Spleen (tissue), 11 donors: Measurements from ENCODE around the gene CYP17A1. TPM values are rescaled to one million over a fixed set of nuclear protein-coding genes. Genes with fewer than 3 reads are reported as not detected.

ENCODE experiments used
- DNase-seq: peaks from one replicate; pipeline ENCODE4 v3.0.0-alpha.2; 2020
- H3K27ac ChIP-seq, 8 donors: fragments of 200-600 bp; sonication (generic) in 7 of 8; 1 replicate in 4 of 8; 2 replicates in 4 of 8; pipeline versions ENCODE4 v1.5.0 to v1.8.0; 2016 to 2021; ENCODE audit warnings: inconsistent platforms in 4 of 8, mild to moderate bottlenecking in 4 of 8, moderate library complexity in 1 of 8
- H3K27me3 ChIP-seq, 7 donors: fragments of 200-600 bp; sonication (generic) in 6 of 7; replicated peaks in 1 of 7; 1 replicate in 4 of 7; 2 replicates in 3 of 7; pipeline versions ENCODE4 v1.5.0 to v1.8.0; 2016 to 2021; ENCODE audit warnings: inconsistent platforms in 3 of 7, mild to moderate bottlenecking in 1 of 7
- H3K36me3 ChIP-seq, 6 donors: fragments of 200-600 bp; sonication (generic) in 5 of 6; 1 replicate in 4 of 6; 2 replicates in 2 of 6; pipeline versions ENCODE4 v1.5.0 to v1.8.0; 2016 to 2021; ENCODE audit warnings: inconsistent platforms in 2 of 6
- H3K4me1 ChIP-seq, 6 donors: fragments of 200-600 bp; sonication (generic) in 5 of 6; 1 replicate in 3 of 6; 2 replicates in 3 of 6; pipeline versions ENCODE4 v1.5.0 to v1.8.0; 2016 to 2021; ENCODE audit warnings: inconsistent platforms in 3 of 6
- H3K4me3 ChIP-seq, 8 donors: fragments of 200-600 bp; sonication (generic) in 7 of 8; 1 replicate in 4 of 8; 2 replicates in 4 of 8; pipeline versions ENCODE4 v1.5.0 to v1.8.0; 2016 to 2021; ENCODE audit warnings: inconsistent platforms in 4 of 8, mild to moderate bottlenecking in 4 of 8, moderate library complexity in 2 of 8
- H3K9me3 ChIP-seq, 8 donors: fragments of 200-600 bp; sonication (generic) in 7 of 8; 1 replicate in 4 of 8; 2 replicates in 4 of 8; pipeline versions ENCODE4 v1.5.0 to v1.8.0; 2016 to 2021; ENCODE audit warnings: inconsistent platforms in 4 of 8
- POLR2A ChIP-seq, 3 donors: fragments of 450-650 bp; IDR thresholded peaks; one replicate each; pipeline ENCODE4 v1.5.1; 2017; ENCODE audit warnings: antibody characterized with exemption in 3 of 3, mild to moderate bottlenecking in 1 of 3
- POLR2AphosphoS5 ChIP-seq, 3 donors: sonication (generic); formaldehyde crosslinking; IDR thresholded peaks; one replicate each; pipeline ENCODE4 v1.5.1; 2017; ENCODE audit warnings: antibody characterized with exemption in 3 of 3
- WGBS, 5 donors: extraction: QIAGEN DNeasy Blood & Tissue Kit in 3 of 5; methylation state at CpG; one replicate each; pipeline versions ENCODE4 v1.1.5 to v1.1.7; 2013 to 2018; 5-methylcytosine and 5-hydroxymethylcytosine counted together
- intact Hi-C: fragments of 100-400 bp; cut with DNase I; formaldehyde crosslinking; loops from one replicate; pipeline ENCODE4 v1.15.0; 2023; ENCODE audit warnings: low total_unique reads
- polyA plus RNA-seq, 3 donors: library from polyadenylated mRNA; stranded (reverse); fragments of 200-250 nt; gene quantifications; one replicate each; pipeline ENCODE4 v1.2.1, GENCODE V29; 2013
- total RNA-seq, 7 donors: library from RNA; depleted of rRNA in 3 of 7; stranded (reverse); fragments of >200 nt in 3 of 7; fragmentation: NEBNext Ultra II Directional in 4 of 7; extraction: Animal tissue kit (Norgen Biotek cat#: 25700) in 4 of 7; gene quantifications; one replicate each; pipeline versions ENCODE4 v1.1.0 to v1.2.1, GENCODE V29; 2016 to 2021
- TF ChIP-seq, protein P1 (sequence below), 11 experiments: fragments of 200-600 bp in 7 of 11; fragments of 450-650 bp in 4 of 11; sonication (generic) in 4 of 11; IDR thresholded peaks in 8 of 11; conservative IDR thresholded peaks in 3 of 11; 1 replicate in 7 of 11; 2 replicates in 4 of 11; pipeline versions ENCODE4 v1.4.0 to v1.8.0; 2016 to 2021; ENCODE audit warnings: antibody characterized with exemption in 11 of 11, inconsistent platforms in 4 of 11, mild to moderate bottlenecking in 1 of 11
- donor health status: healthy with polysubstance abuse.
- donor health status: DM: no; HTN: no; CAD: no; lungs with moderate emphysema.
- donor health status: DM: no; HTN: no; CAD: no.
- donor health status: Bipolar disorder and iron deficiency.
- donor health status: healthy.
- donor health status: DM: no; HTN: no; CAD: no.
- donor health status: DM: yes; HTN: yes; CAD: no.

Gene CYP17A1
- total and polyA plus RNA-seq, 10 donors: 0.20 to 1.0 (median 0.30) TPM; not detected in 7

DNA sequence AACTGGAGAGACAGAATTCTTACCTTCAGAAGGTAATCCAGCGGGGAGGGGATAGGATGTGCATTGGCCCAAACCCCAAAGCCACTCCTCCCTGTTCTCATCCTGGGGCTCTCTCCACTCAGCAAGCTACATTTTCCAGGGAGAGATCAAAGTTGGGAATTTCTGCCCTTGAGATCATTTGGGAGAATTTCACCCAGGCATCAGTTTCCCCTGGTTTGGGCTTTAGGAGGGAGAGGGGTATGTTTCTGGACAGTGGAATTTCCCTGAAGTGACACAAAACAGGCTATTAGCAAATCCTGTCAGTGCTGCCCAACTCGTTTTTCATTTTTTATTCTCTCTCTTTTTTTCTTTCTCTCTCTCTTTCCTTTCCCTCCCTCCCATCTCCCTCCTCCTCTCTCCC is 35.7 kb downstream of the CYP17A1 start:
- intact Hi-C loops: no loop called here
- peak overlapping the region; percentile 29 to 79 (median 68) for H3K27ac ChIP-seq
- H3K9me3 ChIP-seq: no peaks in the 10 kb centered on the region

DNA sequence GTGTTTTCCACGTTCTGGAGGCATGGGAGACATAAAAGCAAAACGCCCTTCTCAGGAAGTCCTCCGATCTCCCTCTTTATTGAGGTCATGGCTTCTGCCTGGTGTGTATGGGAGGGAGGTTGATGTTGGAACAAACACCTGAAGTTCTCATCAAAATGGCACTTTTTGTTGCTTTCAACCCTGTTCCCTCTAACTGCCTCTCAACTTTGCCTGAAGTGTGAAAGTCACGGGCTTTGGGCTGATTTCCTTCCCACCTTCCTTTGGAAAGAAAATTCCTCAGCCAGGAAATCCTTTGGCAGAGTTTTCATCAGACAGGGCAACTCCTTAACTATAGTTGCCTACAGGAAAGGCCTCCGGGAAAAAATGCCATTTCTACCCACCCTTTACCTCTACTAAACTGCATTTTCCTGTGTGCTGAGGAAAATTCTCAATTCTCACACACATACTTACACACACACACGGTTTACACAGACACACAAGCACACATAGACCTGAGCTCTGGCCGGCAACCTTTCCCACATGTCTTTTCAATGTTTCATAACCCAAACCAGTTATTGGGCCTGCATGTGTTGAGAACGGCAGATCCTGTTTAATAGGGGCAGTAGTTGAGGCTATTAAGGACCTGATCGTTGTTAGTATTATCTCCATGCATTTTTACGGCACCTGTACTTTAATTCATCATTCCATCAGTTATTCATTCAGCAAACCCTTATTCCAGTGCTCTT is 36.4 kb downstream of the CYP17A1 start:
- 60 to 83% (median 71%) methylated on average over 10 of the region's 10 CpGs for WGBS, 5 donors
- Histone ChIP-seq H3K27me3 (no peaks in the 10 kb centered on the region), H3K9me3 (no peaks in the 10 kb centered on the region), H3K4me3 (no peak overlapping the region), H3K4me1 (peaks cover 36 to 74% (median 60%) of the 10 kb centered on the region in 6 donors), H3K27ac (peak overlapping the region; percentile 55 to 79 (median 68)), H3K36me3 (peaks cover 3 to 78% (median 29%) of the 10 kb centered on the region in 6 donors)
- DNase-seq: no peak
- intact Hi-C loops: no loop called here
- TF ChIP-seq POLR2A (IDR thresholded peaks at IDR 0.05) (no peak), POLR2AphosphoS5 (IDR thresholded peaks at IDR 0.05) (no peak)
- TF ChIP-seq, protein P1, sequence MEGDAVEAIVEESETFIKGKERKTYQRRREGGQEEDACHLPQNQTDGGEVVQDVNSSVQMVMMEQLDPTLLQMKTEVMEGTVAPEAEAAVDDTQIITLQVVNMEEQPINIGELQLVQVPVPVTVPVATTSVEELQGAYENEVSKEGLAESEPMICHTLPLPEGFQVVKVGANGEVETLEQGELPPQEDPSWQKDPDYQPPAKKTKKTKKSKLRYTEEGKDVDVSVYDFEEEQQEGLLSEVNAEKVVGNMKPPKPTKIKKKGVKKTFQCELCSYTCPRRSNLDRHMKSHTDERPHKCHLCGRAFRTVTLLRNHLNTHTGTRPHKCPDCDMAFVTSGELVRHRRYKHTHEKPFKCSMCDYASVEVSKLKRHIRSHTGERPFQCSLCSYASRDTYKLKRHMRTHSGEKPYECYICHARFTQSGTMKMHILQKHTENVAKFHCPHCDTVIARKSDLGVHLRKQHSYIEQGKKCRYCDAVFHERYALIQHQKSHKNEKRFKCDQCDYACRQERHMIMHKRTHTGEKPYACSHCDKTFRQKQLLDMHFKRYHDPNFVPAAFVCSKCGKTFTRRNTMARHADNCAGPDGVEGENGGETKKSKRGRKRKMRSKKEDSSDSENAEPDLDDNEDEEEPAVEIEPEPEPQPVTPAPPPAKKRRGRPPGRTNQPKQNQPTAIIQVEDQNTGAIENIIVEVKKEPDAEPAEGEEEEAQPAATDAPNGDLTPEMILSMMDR (IDR thresholded peaks at IDR 0.05 in 8 of 11, conservative IDR thresholded peaks at IDR 0.05 in 3 of 11): no peak

More for the DNA sequence above, 35.7 kb downstream of the CYP17A1 start:
- no peak for DNase-seq
- peaks cover 3 to 85% (median 29%) of the 10 kb centered on the region in 6 donors for H3K36me3 ChIP-seq
- no peak for TF ChIP-seq POLR2A (IDR thresholded peaks at IDR 0.05)
- TF ChIP-seq, protein P1 (IDR thresholded peaks at IDR 0.05 in 8 of 11, conservative IDR thresholded peaks at IDR 0.05 in 3 of 11): no peak
- no peak for TF ChIP-seq POLR2AphosphoS5 (IDR thresholded peaks at IDR 0.05)
- H3K4me3 ChIP-seq: no peak overlapping the region
- H3K27me3 ChIP-seq: no peaks in the 10 kb centered on the region
- WGBS, 5 donors: 46 to 69% (median 55%) methylated on average over 2 of the region's 2 CpGs
- H3K4me1 ChIP-seq: peaks cover 29 to 70% (median 53%) of the 10 kb centered on the region in 6 donors

DNA sequence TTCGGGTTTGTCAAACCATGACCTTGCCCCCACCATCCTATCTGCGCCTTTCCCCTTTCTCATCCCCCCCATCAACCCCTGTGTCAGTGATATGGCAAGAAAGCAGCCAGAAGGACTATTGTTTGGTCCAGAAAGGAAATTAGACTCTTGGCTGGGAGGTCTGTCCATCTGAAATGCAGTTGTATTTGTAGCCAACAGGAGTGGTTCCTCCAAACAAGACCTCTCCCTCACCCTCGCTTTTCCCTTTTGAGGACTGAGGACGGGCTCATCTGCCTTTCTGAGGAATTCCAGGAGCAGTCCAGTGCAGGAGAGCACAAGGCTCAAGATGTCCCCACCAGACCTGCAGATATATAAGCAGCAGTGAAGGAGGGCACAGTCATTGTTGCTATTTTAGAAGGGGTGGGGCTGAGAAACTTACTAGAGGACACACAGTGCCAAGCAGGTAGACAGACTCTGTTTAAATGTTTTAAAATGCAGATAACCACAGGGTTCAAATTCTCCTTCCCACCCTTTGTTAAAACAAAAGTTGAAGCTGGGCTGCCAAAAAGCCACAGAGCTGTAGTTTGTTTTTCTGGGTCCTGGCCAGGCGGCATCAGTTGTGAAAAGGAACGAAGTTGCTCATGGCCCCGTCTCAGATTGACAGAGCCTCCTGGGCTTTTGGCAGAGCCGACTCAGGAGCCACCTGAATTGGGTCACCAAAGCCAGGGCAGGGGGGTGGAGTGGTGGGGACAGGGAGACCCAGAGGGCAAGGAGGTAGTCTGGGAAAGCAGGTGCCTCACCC is 37.3 kb downstream of the CYP17A1 start:
- Histone ChIP-seq H3K27ac (peak overlapping the region in 7 of 8 donors; percentile 63 to 79 (median 69)), H3K4me3 (no peak overlapping the region), H3K4me1 (peaks cover 43 to 83% (median 69%) of the 10 kb centered on the region in 6 donors), H3K27me3 (no peaks in the 10 kb centered on the region), H3K9me3 (no peaks in the 10 kb centered on the region), H3K36me3 (peaks cover 3 to 69% (median 28%) of the 10 kb centered on the region in 6 donors)
- no peak for DNase-seq
- 82 to 89% (median 84%) methylated on average over 8 of the region's 8 CpGs for WGBS, 5 donors
- TF ChIP-seq POLR2A (IDR thresholded peaks at IDR 0.05): no peak
- TF ChIP-seq POLR2AphosphoS5 (IDR thresholded peaks at IDR 0.05): no peak
- TF ChIP-seq, protein P1 (IDR thresholded peaks at IDR 0.05 in 8 of 11, conservative IDR thresholded peaks at IDR 0.05 in 3 of 11): no peak
- intact Hi-C loops: no loop called here
